ENCODE measurements around the gene MISP.

Gene MISP

GRCh38 chr19:813219-814151, 62.6 kb downstream of the MISP start:
- no peak overlapping the region for H3K4me3 ChIP-seq (replicated peaks; ENCODE audit: insufficient read depth, low read length)
- no peak for TF ChIP-seq REST (IDR thresholded peaks at IDR 0.05; ENCODE audit: insufficient replicate concordance, low read depth)
- no peak for TF ChIP-seq SPI1 (IDR thresholded peaks at IDR 0.05; ENCODE audit: borderline replicate concordance, low read depth)
- TF ChIP-seq POLR2AphosphoS5 (IDR thresholded peaks at IDR 0.05; ENCODE audit: low read depth): peak; percentile 36; the same call in 1 of the 2 replicates
- no peak for TF ChIP-seq CTCF (IDR thresholded peaks at IDR 0.05; ENCODE audit: insufficient read depth, low read length)
- TF ChIP-seq GABPA (IDR thresholded peaks at IDR 0.05; ENCODE audit: low read depth): no peak
- DNase-seq (ENCODE audit: low read depth in 1 of 2, low spot score in 1 of 2): peak in 1 of 2 experiments; percentile 33

More at GRCh38 chr19:813219-814151, 62.6 kb downstream of the MISP start:
- Histone ChIP-seq H3K27me3 (ENCODE audit: insufficient read depth, poor library complexity, severe bottlenecking) (no peaks in the 10 kb centered on the region), H3K27ac (replicated peaks) (no peak overlapping the region)

Small RNA genes lying within 50 kb of the gene (microRNA-seq; reads per million reads assigned to microRNA genes)
- gene MIR3187 (38.6 reads per million, percentile 56 among the genes with 10 or more reads in this experiment), gene MIR4745 (7.8 reads per million, percentile 25 among the genes with 10 or more reads in this experiment)
